CD4-positive, alpha-beta T cell treated with Interleukin-4 for 4 hours (primary cell): ENCODE measurements around the gene WAC.
A peak's percentile ranks its signal among the peaks of the same experiment; 100 is the strongest.

Experiments
- DNase-seq: peaks from one replicate; pipeline ENCODE4 v3.0.0-alpha.2; 2020

WAC gene

GRCh38 chr10:28533186-28533564 is 257 bp downstream of the WAC start:
- DNase-seq, result no peak

GRCh38 chr10:28533571-28534304 is 820 bp downstream of the WAC start:
- DNase-seq, result peak; percentile 61

- no peak for DNase-seq
Measured at GRCh38 chr10:28535846-28536245, 2.9 kb downstream of the WAC start.

GRCh38 chr10:28538595-28538994 is 5.7 kb downstream of the WAC start:
- no peak for DNase-seq

GRCh38 chr10:28540145-28540544 is 7.2 kb downstream of the WAC start:
- DNase-seq, result no peak

GRCh38 chr10:28541717-28542365 is 8.9 kb downstream of the WAC start:
- no peak for DNase-seq

GRCh38 chr10:28542728-28543127 is 9.8 kb downstream of the WAC start:
- no peak for DNase-seq

- DNase-seq, result no peak
Measured at GRCh38 chr10:28544058-28544457, 11.1 kb downstream of the WAC start.

GRCh38 chr10:28545967-28546644 is 13.2 kb downstream of the WAC start:
- no peak for DNase-seq

- no peak for DNase-seq
Measured at GRCh38 chr10:28548781-28549498, 16.0 kb downstream of the WAC start.

- DNase-seq, result no peak
Measured at GRCh38 chr10:28551086-28551485, 18.2 kb downstream of the WAC start.

- no peak for DNase-seq
Measured at GRCh38 chr10:28552775-28553174, 19.9 kb downstream of the WAC start.

- no peak for DNase-seq
Measured at GRCh38 chr10:28554009-28554408, 21.1 kb downstream of the WAC start.

GRCh38 chr10:28554952-28555351 is 22.0 kb downstream of the WAC start:
- DNase-seq, result no peak

- DNase-seq, result no peak
Measured at GRCh38 chr10:28555358-28555757, 22.4 kb downstream of the WAC start.

GRCh38 chr10:28556142-28556541 is 23.2 kb downstream of the WAC start:
- no peak for DNase-seq

- no peak for DNase-seq
Measured at GRCh38 chr10:28558186-28558585, 25.3 kb downstream of the WAC start.

- no peak for DNase-seq
Measured at GRCh38 chr10:28558923-28559508, 26.1 kb downstream of the WAC start.

GRCh38 chr10:28559618-28560017 is 26.7 kb downstream of the WAC start:
- no peak for DNase-seq

- DNase-seq, result no peak
Measured at GRCh38 chr10:28560617-28561016, 27.7 kb downstream of the WAC start.

- no peak for DNase-seq
Measured at GRCh38 chr10:28561531-28561930, 28.6 kb downstream of the WAC start.

GRCh38 chr10:28564905-28565304 is 32.0 kb downstream of the WAC start:
- no peak for DNase-seq

GRCh38 chr10:28566458-28567015 is 33.6 kb downstream of the WAC start:
- DNase-seq, result no peak
